Measurements from ENCODE around the gene GPR137.
A peak's percentile ranks its signal among the peaks of the same experiment; 100 is the strongest.

Gene GPR137

DNA sequence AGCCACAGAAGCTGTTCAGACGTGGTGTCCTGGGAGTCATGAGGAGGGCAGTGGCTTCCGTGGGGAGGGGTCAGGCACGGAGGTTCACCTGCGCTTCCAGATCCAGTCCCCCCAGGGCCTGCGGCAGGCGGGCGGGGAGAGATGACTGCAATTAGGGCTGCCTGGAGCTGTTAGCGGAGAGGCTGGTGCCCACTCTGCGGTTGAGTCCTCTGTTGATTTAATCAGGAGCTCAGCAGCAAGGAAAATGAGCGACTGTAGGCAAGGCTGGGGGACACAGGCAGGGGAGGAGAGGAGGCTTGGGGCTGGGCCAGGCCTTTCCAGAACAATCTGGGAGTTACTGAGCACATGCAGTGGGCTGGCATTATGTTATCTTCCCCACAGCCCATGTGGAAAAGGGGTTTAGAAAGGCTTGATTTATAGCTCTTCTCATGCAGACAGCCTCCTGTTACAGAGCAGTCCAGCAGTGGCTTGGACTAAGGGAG, 21.2 kb upstream of the GPR137 start:
- DNase-seq: no peak

DNA sequence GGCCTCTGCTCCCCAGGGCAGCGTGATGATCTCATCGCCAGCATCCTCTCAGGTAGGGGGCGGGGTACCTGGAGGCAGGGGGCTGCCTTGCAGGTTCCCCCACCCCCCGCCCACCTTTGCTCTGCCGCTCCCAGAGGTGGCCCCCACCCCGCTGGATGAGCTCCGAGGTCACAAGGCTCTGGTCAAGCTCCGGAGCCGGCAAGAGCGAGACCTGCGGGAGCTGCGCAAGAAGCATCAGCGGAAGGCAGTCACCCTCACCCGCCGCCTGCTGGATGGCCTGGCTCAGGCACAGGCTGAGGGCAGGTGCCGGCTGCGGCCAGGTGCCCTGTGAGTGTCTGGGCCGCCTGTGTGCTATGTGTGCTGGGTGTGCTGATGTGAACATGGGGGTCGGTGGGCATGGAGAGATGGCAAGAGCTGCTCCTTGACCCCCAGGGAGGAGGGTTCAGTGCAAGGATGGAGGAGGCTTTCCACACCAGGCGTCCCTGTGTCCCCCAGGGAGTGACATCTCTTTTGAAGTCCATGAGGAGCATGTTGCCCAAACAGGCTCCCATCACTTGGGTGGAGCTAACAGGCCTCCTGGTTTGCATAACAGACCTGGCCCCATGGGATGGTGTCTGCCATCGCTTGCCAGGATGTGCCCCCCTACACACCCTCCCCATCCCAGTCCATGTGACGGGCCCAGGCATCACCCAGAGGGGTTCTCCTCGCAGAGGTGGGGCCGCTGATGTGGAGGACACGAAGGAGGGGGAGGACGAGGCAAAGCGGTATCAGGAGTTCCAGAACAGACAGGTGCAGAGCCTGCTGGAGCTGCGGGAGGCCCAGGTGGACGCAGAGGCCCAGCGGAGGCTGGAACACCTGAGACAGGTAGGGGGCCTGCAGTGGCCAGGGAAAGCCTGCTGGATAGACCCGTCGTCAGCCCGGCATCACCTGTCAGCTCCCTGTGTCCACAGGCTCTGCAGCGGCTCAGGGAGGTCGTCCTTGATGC, 20.2 kb upstream of the GPR137 start:
- DNase-seq: no peak

- DNase-seq: no peak
Observed at GRCh38 chr11:64266339-64266738, 19.3 kb upstream of the GPR137 start.

DNA sequence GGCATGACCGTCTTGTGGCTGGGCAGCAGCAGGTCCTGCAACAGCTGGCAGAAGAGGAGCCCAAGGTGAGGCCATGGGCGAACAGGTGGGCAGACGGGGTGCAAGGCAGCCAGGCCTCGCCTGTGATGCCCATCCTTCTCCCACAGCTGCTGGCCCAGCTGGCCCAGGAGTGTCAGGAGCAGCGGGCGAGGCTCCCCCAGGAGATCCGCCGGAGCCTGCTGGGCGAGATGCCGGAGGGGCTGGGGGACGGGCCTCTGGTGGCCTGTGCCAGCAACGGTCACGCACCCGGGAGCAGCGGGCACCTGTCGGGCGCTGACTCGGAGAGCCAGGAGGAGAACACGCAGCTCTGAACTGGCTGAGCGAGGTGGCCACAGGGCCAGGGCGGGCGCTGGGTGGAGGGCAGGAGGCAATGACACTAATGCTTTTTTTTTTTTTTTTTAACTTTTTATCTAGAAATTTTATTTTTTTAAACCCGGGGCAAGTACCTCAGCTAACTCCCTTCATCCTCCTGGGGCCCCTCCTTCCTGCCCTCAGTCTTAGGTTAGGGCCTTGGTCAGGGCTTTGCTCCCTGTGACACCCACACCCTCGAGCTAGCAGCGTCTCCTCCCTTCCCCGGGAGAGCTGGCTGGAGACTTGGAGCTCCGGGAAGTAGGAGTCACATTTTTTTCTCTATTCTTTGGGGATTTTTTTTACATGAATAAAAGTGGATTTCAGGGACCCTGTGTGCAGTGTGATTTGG, 18.3 kb upstream of the GPR137 start:
- DNase-seq: no peak

GRCh38 chr11:64268025-64268892, 17.4 kb upstream of the GPR137 start:
- no peak for DNase-seq

DNA sequence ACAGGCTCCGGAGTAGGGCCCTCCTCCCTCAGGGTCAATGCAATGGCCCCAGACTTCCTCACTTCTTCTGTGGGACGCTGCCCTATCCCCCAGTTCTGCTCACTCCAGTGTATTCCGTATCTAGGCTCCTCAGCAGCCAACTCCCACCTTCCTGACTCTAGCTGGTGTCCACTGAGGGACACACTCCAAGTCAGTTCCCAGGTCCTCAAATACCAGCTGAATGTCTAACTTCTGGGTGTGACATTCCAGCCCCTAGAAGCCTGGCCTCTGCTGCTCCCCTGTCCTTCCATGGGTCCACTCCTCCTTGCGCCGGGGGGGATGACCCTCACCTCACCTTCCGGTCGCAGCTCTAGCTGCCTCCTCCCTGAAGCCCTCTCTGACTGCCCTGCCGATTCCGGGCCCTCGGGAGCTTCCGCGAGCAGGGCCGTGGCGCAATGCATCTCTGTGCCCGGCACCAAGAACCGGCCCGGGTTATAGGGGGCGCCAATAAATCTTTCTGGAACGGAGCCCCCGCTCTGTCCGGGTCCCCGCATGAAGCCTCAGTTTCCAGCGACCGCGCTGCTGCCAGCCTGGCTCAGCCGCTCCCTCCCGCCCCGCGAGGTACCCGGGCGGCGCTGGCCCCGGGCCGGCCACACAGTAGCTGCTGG, 16.6 kb upstream of the GPR137 start:
- DNase-seq: peak; percentile 55

DNA sequence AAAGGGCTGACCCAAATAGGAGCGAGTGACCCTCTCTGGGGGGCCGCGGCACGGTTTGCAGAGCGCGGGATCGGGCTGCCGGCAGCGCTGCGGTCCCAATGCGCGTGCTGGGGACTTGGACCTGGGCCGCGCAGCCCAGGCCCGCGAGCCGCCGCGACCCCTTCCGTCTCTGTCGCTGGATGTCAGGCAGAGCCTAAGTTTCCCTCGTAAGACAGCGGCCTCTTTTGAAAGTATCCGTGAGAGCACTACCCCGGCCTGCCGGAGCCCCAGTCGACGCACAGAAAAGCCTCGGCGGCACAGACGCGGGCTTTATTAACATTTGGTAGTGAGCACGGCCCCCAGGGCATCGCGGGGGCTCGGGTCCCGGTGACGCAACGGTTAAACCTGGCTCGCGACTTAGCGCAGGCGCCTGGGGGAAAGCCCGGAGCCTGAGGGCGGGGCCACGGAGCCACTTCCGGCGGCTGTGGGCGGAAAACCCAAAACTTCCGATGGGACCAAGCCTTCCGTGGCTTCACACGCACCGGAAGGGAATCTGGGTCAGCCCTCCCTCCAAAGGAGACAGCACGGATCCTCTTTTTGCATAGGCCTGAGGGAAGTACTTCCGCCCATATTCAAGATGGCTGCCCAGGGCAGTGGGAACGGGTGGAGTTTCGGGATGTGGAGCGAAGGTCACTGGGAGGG, 16.0 kb upstream of the GPR137 start:
- DNase-seq: peak; percentile 98

DNA sequence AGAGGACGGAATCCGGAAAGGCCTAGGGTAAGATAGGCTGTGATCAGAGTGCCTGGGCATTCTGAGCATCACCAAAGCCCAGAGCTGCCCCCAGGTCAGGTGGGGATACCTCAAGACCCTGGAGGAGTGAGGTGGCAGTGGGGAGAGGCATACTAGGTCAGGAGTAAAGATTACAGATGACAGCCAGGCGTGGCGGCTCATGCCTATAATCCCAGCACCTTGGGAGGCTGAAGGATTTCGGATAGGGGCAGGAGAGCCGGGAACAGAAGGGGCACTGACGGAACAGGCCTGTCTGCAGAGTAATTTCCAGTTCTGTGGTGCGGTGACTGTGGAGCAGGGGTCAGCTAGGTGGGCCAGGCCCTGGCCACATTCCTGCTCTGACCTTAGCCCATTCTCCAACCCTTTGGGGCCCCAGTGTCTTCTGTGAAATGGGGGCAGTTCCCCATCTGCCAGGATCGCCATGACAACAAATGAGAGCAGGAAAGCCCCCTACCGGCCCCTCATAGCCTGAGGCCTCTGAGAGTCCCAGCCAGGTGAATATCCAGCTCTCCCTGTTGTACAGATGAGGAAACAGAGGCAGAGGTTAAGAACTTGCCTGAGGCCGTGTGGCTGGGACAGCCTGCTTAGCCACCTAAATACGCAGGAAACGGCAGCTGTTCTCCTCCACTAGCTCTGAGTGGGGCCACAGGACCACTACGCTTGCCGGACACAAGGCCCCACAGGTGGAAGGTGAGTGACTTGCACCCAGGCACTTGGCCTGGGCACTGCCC, 10.4 kb upstream of the GPR137 start:
- no peak for DNase-seq

GRCh38 chr11:64275841-64276240, 9.8 kb upstream of the GPR137 start:
- no peak for DNase-seq

DNA sequence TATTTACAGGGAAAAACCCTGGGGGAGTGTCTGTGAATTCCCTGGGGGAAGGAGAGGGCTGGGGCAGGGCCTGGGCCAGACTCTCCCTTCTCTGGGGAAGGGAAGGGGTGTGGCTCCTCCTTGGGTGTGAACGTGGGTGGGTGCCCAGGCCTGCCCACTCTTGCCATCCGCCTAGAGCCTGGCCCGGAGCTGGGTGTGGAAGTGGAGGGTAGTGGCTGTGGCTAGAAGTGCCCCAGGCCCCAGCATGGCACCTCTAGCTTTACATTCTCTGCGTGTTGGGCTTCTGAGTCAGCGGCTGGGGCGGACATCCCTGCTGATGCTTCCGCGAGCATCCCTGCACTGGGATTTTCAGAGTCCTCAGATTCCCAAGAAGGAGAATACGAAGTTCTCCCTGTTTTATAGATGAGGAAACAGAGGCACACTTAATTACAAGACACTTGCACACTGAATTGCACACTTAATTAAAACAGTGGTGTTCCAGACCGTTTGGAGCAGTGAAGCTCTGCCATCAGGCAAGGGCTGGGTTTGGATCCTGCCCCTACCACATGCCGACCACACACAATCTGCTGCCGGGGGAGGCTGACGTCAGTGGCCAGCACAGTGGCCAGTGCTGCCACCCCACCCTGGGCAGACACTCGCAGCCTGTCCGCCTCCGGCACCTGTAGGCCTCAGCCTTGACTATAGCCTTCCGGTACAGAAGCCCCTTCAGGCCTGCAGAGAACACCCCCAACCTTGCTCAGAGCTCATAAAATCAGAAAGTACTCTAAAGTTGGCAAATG, 8.8 kb upstream of the GPR137 start:
- DNase-seq: no peak

GRCh38 chr11:64278576-64279190, 7.0 kb upstream of the GPR137 start:
- no peak for DNase-seq

- DNase-seq: no peak
Observed at GRCh38 chr11:64281957-64282770, 3.5 kb upstream of the GPR137 start.

DNA sequence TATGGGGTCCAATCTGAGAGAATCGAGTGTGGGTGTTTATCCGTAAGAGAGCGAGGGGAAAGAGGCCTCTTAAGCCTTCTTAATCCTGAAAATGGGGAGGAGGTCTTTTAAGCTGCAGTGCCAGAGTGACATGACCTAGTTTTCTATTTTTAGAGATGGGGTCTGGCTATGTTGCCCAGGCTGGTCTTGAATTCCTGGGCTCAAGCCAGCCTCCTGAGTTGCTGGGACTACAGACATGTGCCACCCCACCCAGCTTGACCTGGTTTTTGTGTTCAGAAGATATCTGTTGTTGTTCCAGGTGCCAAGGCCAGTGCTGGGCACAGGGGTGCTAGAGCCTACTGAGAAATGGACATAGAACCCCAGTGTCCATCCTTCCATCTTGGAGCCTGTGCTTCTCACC, 2.6 kb upstream of the GPR137 start:
- no peak for DNase-seq

- peak; percentile 95 for DNase-seq
Observed at GRCh38 chr11:64284048-64284961, 1.3 kb upstream of the GPR137 start, which contains the start of gene BAD. Gene BAD (minus strand): TSS chr11:64284665. CDS start chr11:64284368, 297 bp downstream.

DNA sequence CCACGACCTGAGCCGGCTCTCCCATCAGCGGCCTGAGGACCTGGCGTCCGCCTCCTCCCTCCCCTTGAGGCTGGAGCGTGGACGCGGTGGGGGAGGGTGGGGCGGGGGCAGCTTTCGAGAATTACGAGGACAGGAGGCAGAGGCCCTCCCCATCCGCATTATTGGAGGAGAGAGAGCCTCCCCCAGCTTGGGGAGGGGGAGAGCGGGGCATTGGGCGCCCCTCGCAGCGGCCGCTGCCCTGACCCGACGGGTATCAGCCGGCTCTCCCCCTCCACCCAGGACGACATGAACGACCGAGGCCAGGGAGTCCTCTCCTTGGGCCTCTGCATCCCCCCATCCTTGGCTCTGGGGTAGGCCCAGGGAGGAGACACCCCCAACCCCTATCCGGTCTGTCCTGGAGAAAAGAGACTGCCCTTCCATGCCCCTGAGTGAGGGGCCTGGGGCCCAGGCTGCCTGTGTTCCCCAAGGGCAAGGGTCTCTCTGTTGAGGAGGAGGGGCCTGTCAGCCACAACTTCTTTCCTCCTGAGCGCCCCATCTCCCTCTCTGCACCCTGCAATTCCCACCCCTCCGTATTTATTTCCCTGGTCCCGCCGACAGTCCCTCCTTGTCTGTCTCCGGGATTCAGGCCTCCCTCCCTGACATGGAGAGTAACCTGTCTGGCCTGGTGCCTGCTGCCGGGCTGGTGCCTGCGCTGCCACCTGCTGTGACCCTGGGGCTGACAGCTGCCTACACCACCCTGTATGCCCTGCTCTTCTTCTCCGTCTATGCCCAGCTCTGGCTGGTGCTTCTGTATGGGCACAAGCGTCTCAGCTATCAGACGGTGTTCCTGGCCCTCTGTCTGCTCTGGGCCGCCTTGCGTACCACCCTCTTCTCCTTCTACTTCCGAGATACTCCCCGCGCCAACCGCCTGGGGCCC, 495 bp downstream of the GPR137 start:
- DNase-seq: peak; percentile 38

- no peak for DNase-seq
Observed at GRCh38 chr11:64286801-64287159, 1.1 kb downstream of the GPR137 start.

Measured in CD4-positive, alpha-beta T cell treated with Interleukin-17A for 4 hours (primary cell).